Stromal cell of bone marrow (primary cell): Measurements from ENCODE around the gene NEU1.
"Not testable (repeated sequence)": the region's sequence is repeated elsewhere in the genome, so short reads cannot be mapped to it uniquely, and the experiment has no call there.

Experiments used
- DNase-seq: peaks from one replicate; pipeline ENCODE4 v3.0.0-alpha.2; 2012; ENCODE audit warnings: low read depth

The NEU1 gene

GRCh38 chr6:31817929-31818511, 44.6 kb downstream of the NEU1 start:
- DNase-seq = not testable (repeated sequence)

- not testable (repeated sequence) for DNase-seq
Observed at GRCh38 chr6:31817133-31817928, 45.3 kb downstream of the NEU1 start.

- DNase-seq = peak; percentile 95
Observed at GRCh38 chr6:31815025-31815838, 47.4 kb downstream of the NEU1 start, which contains the start of the genes HSPA1A and HSPA1L. Gene HSPA1A (plus strand): TSS chr6:31815543. CDS start chr6:31815757, 214 bp downstream. Gene HSPA1L (minus strand): TSS chr6:31815283. CDS start chr6:31811972, 3,311 bp downstream.

GRCh38 chr6:31814677-31815024, 48.0 kb downstream of the NEU1 start:
- peak; percentile 98 for DNase-seq

GRCh38 chr6:31813465-31813849, 49.2 kb downstream of the NEU1 start:
- DNase-seq = no peak

- no peak for DNase-seq
Observed at GRCh38 chr6:31811645-31812044, 51.0 kb downstream of the NEU1 start.

GRCh38 chr6:31808599-31808998, 54.0 kb downstream of the NEU1 start:
- DNase-seq = not testable (repeated sequence)
